ENCODE results near the gene SH3PXD2B.

SH3PXD2B gene

DNA sequence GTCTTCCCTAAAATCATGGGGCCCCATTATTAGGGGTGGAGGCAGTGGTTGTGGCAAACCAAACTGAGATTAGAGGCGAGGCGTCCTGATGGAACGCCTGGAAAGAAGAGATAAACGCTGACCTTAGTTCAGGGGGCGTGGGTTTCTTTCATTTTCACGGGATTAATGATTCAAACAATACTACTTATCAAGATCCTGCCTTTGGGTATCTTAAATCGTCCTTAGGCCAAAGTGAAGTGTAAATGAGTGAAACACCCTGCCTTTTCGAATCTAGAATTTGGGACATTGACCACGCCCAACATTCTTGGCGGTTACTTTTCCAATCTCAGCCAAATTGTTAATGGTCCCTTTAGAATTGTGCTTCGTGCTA is 169.7 kb downstream of the SH3PXD2B start:
- TF ChIP-seq, protein P1, sequence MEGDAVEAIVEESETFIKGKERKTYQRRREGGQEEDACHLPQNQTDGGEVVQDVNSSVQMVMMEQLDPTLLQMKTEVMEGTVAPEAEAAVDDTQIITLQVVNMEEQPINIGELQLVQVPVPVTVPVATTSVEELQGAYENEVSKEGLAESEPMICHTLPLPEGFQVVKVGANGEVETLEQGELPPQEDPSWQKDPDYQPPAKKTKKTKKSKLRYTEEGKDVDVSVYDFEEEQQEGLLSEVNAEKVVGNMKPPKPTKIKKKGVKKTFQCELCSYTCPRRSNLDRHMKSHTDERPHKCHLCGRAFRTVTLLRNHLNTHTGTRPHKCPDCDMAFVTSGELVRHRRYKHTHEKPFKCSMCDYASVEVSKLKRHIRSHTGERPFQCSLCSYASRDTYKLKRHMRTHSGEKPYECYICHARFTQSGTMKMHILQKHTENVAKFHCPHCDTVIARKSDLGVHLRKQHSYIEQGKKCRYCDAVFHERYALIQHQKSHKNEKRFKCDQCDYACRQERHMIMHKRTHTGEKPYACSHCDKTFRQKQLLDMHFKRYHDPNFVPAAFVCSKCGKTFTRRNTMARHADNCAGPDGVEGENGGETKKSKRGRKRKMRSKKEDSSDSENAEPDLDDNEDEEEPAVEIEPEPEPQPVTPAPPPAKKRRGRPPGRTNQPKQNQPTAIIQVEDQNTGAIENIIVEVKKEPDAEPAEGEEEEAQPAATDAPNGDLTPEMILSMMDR (IDR thresholded peaks at IDR 0.05) = no peak

DNA sequence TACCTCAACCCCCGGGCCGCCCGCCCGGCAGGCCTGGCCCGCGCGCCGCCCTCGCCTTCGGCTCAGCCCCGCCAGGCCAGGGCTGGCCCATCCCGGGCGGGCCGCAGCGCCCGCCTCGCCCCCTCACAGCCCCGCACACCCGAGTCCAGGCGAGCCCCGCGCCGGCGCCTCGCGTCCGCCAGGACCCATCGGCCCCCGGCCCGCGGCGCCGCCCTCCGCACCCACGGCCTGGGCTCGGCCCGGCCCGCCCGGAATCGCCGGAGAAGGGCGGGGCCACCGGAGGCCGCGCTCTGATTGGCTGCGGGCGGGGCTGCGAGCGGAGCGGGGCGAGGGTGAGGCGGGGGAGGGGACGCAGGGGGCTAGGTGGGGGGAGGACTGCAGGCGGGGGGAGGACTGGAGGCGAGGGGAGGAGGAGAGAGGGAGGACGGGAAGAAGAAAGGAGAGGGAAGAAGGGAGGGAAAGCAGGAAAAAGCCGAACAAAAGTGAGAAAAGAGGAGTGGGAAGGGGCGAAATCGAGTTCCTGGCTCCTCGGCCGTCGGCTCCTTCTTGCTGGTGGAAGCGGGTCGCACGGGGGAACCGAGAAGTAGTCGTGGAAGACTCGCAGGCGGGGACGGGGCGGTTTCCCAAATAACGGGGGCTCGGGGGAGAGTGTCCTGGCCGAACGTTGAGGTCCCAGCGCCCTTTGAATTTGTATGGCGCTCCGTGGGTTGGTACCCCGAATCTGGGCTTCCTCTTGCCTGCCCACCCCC is 170.3 kb downstream of the SH3PXD2B start:
- TF ChIP-seq, protein P1 (IDR thresholded peaks at IDR 0.05) = no peak

DNA sequence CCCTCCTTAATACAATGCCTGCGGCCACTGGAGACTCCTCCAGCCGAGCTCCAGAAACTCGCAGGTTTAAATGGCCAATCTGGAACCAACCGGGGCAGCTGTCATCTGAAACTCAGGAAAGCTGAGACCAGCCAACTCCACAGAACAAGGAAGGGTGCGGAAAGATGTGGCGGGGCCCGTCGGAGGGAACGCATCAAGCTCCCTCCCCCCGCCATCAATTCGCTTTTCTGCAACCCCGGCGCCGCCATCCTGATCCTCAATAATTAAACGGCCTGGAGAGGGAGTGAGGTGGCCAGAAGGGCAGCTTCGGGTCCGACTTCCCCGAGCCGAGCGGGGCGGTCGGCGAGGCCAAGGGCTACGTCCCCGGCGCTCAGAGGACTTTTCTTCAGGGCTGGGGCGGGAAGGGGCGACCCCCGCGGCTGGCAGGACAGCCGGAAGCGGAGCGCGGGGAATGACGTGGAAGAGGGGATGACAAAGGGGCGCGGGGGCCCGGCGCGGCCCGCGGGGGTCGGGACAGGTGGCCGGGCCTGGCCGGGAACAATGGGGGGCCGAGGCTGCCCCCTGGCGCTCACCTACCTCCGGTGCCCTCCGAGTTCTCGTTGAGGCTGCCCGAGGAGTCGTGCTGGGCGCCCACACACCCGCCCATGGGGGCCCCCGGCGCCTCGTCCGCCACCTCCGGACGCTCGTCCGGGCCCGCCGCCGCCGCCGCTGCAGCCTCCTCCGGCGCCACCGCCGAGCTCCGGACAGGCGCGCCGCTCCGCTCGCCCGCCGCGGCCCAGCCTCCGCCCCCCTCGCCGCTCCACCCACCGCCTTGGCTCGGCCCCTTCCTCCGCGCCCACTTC is 171.1 kb downstream of the SH3PXD2B start, which contains the start of gene UBTD2:
Gene UBTD2, minus strand, starts transcription at position 745 of the 842 bp plus-strand sequence. Its CDS starts 99 bp downstream, at position 646.
- TF ChIP-seq, protein P1 (IDR thresholded peaks at IDR 0.05) = peak; percentile 60

DNA sequence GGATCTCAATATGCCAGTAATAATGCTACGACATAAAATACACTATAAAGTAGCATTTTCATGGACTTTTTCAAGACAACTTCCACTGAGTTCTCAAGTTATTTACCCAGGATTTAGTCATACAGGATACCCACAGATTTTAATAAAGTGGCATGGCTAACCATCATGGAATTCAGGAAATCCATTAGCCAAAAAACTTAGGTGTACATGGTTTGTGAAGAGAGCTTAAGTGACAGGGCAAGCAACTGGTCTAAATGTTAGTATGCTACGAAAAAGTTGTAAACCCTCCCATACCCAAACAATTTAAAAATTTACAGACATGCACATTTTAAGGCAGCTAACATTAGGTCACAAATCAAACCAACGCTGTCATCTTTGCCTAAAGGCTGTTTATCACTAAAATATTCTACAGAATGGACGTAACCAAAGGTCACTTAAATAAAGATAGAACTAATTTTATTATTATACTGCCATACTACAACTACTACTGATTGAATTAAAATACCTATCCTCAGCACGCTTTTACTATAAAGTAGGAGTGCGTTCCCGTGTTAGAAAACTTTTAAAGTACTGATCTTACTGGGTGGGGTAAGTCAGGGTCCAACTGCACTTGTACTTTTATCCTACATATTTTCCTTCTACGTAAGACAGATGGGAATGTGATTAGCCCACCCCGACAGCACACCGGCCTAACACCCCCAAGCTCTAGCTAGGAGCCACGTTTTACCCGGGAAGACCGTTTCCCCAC is 171.9 kb downstream of the SH3PXD2B start:
- TF ChIP-seq, protein P1 (IDR thresholded peaks at IDR 0.05) = no peak

DNA sequence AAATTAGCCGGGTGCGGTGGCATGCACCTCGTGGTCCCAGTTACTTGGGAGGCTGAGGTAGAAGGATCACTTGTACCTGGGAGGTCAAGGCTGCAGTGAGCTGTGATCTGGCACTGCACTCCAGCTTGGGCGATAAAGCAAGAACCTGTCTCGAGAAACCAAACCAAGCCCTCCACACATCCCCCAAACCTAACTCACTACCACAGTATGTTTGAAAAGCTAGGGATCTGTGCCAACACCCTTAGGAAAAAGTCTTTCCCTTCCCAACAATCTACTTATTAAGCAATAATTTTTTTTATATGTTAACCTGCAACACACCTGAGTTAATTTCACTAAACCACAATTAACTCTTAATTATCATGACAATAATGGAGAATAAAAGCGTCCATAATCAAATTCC is 173.0 kb downstream of the SH3PXD2B start:
- TF ChIP-seq, protein P1 (IDR thresholded peaks at IDR 0.05) = no peak

DNA sequence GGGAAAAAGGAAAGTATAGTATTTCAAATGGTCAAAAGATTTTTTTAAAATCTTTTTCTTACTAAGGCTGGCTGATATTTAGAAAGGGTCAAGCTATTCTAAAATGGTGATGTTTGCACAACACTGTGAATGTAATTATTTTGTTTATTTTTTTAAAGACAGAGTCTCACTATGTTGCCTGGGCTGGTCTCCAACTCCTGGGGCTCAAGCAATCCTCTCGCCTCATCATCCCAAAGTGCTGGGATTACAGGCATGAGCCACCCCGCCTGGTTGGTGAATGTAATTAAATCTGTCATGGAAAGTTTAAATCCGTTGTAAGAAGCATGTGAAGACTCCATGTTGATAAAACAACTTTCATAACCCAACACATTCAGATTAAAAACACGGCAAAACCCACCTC is 173.4 kb downstream of the SH3PXD2B start:
- TF ChIP-seq, protein P1 (IDR thresholded peaks at IDR 0.05) = no peak

DNA sequence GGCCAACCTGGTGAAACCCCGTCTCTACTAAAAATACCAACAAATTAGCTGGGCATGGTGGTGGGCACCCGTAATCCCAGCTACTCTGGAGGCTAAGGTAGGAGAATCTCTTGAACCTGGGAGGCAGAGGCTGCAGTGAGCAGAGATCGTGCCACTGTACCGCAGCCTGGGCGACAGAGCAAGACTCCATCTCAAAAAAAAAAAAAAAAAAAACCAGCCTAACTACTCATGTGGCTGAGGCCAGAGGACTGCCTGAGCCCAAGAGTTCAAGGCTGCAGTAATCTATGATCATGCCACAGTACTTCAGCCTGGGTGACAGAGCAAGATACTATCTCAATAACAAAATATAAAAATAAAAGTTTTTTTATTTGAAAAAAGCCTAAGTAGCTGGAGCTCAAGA is 174.0 kb downstream of the SH3PXD2B start:
- TF ChIP-seq, protein P1 (IDR thresholded peaks at IDR 0.05) = no peak
